ENCODE measurements around the gene ULK2.

Gene ULK2

GRCh38 chr17:19746517-19746916, 121.2 kb downstream of the ULK2 start:
- H3K27ac ChIP-seq: no peak overlapping the region
- TF ChIP-seq CTCF (conservative IDR thresholded peaks at IDR 0.05) (no peak), ZFX (IDR thresholded peaks at IDR 0.05) (no peak)

- H3K27ac ChIP-seq: no peak overlapping the region
- TF ChIP-seq ZFX (IDR thresholded peaks at IDR 0.05): no peak
- peak; percentile 84 for TF ChIP-seq CTCF (conservative IDR thresholded peaks at IDR 0.05)
Observed at GRCh38 chr17:19744922-19745757, 122.6 kb downstream of the ULK2 start.

- TF ChIP-seq CTCF (conservative IDR thresholded peaks at IDR 0.05) (no peak), ZFX (IDR thresholded peaks at IDR 0.05) (no peak)
- no peak overlapping the region for H3K27ac ChIP-seq
Observed at GRCh38 chr17:19744492-19744891, 123.2 kb downstream of the ULK2 start.

- no peak overlapping the region for H3K27ac ChIP-seq
- no peak for TF ChIP-seq ZFX (IDR thresholded peaks at IDR 0.05)
- TF ChIP-seq CTCF (conservative IDR thresholded peaks at IDR 0.05): no peak
Observed at GRCh38 chr17:19743101-19744100, 124.3 kb downstream of the ULK2 start.

- TF ChIP-seq CTCF (conservative IDR thresholded peaks at IDR 0.05) (no peak), ZFX (IDR thresholded peaks at IDR 0.05) (no peak)
- no peak overlapping the region for H3K27ac ChIP-seq
Observed at GRCh38 chr17:19742495-19742894, 125.2 kb downstream of the ULK2 start.

- TF ChIP-seq ZFX (IDR thresholded peaks at IDR 0.05): no peak
- TF ChIP-seq CTCF (conservative IDR thresholded peaks at IDR 0.05): no peak
- no peak overlapping the region for H3K27ac ChIP-seq
Observed at GRCh38 chr17:19741832-19742457, 125.8 kb downstream of the ULK2 start.
